Iris pigment epithelial cell (primary cell): ENCODE data around the gene DEFB121.

Source experiments
- DNase-seq: peaks from one replicate; pipeline ENCODE4 v3.0.0-alpha.2; 2011; ENCODE audit warnings: low read depth

The DEFB121 gene

GRCh38 chr20:31363295-31363694 is 42.7 kb downstream of the DEFB121 start:
- no peak for DNase-seq

- DNase-seq = no peak
These were observed 50.0 kb downstream of the DEFB121 start for GRCh38 chr20:31355981-31356380.
